NB4 (cell line): Measurements from ENCODE around the gene IFNW1.
"Not testable (repeated sequence)": the region's sequence is repeated elsewhere in the genome, so short reads cannot be mapped to it uniquely, and the experiment has no call there.

ENCODE experiments used
- DNase-seq: peaks from one replicate; pipeline ENCODE4 v3.0.0; 2010; ENCODE audit warnings: low read depth
- H3K4me3 ChIP-seq: one replicate; pipeline ENCODE4 v1.5.1; 2011; ENCODE audit warnings: mild to moderate bottlenecking, low read depth, low read length, moderate library complexity
- MYC ChIP-seq: IDR thresholded peaks from 2 replicates; pipeline ENCODE4 v1.6.1; 2011; ENCODE audit warnings: low read depth, low read length
- POLR2A ChIP-seq: IDR thresholded peaks from 2 replicates; pipeline ENCODE4 v1.6.1; 2011; ENCODE audit warnings: mild to moderate bottlenecking; ENCODE audit not compliant: insufficient read length; ENCODE audit errors: extremely low read depth
- TF ChIP-seq, protein P1 (sequence below): IDR thresholded peaks from one replicate; pipeline ENCODE4 v1.5.1; 2012; ENCODE audit warnings: low read depth, low read length
- TF ChIP-seq, protein P2 (sequence below): IDR thresholded peaks from 2 replicates; pipeline ENCODE4 v1.6.1; 2011; ENCODE audit warnings: low read depth, low read length

The IFNW1 gene

DNA sequence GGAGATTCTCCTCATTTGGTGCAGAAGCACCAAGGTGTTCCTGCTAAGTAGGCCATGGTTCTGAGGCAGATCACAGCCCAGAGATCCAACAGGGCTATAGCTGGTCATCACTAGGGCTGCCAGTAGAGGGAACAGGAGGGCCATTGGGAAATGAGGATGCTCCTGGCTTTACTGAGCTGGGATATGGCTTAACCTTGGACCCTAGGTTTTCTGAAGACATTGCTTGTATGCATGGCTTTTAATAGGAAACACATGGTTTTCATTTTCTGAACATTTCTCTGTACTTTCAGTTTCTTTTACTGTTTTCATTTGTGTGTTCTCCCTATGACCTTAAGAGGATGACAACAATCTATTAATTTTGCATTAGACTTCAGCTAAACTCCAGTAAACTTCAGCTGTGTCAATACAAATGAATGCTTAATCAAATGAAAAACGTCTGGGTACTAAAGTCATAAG, at the start of gene IFNW1:
Gene IFNW1, minus strand, starts transcription at position 406 of the 456 bp plus-strand sequence. Its CDS starts 262 bp downstream, at position 144.
- no peak for TF ChIP-seq MYC
- TF ChIP-seq, protein P1, sequence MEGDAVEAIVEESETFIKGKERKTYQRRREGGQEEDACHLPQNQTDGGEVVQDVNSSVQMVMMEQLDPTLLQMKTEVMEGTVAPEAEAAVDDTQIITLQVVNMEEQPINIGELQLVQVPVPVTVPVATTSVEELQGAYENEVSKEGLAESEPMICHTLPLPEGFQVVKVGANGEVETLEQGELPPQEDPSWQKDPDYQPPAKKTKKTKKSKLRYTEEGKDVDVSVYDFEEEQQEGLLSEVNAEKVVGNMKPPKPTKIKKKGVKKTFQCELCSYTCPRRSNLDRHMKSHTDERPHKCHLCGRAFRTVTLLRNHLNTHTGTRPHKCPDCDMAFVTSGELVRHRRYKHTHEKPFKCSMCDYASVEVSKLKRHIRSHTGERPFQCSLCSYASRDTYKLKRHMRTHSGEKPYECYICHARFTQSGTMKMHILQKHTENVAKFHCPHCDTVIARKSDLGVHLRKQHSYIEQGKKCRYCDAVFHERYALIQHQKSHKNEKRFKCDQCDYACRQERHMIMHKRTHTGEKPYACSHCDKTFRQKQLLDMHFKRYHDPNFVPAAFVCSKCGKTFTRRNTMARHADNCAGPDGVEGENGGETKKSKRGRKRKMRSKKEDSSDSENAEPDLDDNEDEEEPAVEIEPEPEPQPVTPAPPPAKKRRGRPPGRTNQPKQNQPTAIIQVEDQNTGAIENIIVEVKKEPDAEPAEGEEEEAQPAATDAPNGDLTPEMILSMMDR, result peak; percentile 31
- no peak within 1 kb of the TSS for H3K4me3 ChIP-seq
- DNase-seq, result no peak

DNA sequence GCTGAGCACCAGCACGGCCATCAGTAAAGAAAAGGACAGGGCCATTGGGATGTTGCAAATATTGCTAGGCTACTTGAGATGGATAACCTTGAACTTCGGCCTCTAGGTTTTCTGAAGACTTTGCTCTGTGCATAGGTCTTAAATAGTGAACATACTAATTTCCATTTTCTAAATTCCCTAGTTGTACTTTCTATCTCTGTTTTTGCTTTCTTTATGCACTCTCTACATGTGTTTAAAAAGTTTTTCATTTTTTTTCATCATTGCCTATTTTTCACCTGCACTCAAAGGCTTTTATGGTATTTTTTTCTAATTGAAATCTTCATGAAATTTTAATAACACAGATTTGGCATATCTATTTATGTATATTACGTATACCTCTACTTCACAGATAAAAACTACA, 45.9 kb upstream of the IFNW1 start, which contains the start of gene IFNA4:
Gene IFNA4, minus strand, starts transcription at position 101 of the 400 bp plus-strand sequence. Its CDS starts 56 bp downstream, at position 45.
- not testable (repeated sequence) for H3K4me3 ChIP-seq, DNase-seq

DNA sequence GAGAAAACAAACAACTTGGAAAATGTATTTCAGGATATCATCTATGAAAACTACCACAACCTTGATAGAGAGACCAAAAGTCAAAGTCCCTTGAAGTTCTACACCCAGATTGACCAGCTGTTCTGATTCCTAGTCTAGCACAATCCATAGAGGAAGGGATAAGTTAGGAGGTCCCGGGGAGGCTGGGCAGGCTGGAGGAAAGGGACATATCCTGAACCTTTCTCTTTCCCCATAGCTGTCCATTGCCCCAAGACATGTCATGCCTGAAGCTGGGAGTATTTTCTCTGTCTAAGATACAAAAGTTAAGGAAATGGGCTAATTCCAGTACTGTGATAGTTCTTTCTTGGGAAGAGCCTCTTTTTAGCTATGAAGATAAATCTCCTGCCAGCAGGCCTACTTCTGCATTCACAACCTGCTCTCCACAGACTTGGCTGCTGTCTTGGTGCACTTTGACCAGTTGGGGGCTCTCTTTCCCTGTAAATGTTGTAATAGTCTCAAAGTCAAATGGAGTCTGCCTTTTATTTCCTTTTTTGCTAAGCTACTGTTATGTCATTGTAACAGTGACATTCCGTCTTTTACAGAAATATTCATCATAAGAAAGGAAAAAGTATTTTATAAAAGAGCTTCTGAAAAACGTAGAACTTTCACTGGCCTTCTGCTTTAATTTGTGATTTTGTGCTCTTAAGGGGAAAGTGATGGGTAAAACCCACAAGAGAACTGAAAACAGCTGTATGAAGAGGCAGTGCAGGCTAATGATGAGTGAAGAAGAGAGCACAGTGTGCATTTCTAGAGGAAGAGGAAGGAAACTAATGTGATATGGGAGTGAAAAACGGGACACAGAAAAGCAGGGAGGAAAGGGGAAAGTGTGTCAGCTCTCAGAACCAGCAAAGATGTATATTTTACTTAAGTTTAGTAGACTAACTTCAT, 41.4 kb upstream of the IFNW1 start:
- DNase-seq, result peak; percentile 76
- H3K4me3 ChIP-seq, result not testable (repeated sequence)
- TF ChIP-seq, protein P1, result peak; percentile 90

DNA sequence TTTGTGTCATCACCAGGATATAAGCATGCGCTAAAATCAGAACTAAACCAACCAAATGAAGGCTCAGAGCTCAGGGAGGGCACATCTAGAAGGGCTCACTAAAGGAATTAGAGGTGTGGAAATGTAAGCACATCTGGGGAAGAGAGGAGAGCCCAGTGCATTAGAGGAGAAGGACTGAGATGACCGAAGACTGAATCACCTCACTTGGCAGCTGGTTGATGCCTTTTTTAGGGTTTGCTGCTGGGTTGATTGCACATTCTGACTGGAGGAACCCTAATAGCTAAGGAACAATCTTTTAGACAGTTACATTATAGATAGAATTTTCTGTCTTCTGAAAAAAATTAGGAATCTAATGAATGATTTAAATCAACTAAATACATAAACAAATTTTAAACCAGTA, 33.0 kb upstream of the IFNW1 start:
- no peak for DNase-seq
- no peak overlapping the region for H3K4me3 ChIP-seq
- no peak for TF ChIP-seq MYC
- TF ChIP-seq POLR2A, result no peak
- TF ChIP-seq, protein P2, sequence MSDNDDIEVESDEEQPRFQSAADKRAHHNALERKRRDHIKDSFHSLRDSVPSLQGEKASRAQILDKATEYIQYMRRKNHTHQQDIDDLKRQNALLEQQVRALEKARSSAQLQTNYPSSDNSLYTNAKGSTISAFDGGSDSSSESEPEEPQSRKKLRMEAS, result no peak
- TF ChIP-seq, protein P1, result no peak

DNA sequence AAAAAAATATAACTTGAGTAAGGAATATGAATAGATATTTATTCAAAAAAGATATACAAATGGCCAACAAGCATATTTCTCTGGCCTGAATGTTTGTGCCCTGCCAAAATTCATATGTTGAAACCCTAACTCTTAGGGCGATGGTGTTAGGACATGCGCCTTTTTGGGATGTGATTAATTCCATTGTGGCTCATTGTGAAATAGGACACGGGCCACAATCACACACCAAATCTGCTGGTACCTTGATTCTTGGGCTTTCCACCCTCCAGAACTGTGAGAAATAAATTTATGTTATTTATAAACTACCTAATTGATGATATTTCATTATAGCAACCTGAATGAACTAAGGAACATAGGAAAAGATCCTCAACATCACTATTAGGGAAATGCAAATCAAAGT, 30.5 kb upstream of the IFNW1 start:
- H3K4me3 ChIP-seq, result no peak overlapping the region
- DNase-seq, result no peak
- TF ChIP-seq, protein P1, result no peak
- TF ChIP-seq MYC (no peak), POLR2A (no peak)
- TF ChIP-seq, protein P2, result no peak

DNA sequence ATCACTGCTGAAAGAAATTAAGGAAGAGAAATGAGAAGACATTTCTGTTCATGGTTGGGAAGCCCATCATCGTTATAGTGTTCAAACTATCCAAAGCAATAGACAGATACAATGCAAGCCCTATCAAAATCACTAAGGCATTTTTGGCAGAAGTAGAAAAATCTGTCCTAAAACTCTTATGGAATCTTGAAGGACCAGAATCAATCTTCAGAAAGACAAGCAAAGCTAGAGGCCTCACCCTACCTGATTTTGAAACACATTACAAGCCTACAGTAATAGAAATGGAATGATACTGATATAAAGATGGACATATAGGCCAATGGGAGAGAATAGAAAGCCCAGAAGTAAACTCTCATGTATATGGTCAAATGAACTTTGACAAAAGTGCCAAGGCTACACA, 29.7 kb upstream of the IFNW1 start:
- H3K4me3 ChIP-seq, result no peak overlapping the region
- TF ChIP-seq, protein P1, result no peak
- no peak for TF ChIP-seq POLR2A
- TF ChIP-seq, protein P2, result no peak
- TF ChIP-seq MYC, result no peak
- DNase-seq, result no peak

DNA sequence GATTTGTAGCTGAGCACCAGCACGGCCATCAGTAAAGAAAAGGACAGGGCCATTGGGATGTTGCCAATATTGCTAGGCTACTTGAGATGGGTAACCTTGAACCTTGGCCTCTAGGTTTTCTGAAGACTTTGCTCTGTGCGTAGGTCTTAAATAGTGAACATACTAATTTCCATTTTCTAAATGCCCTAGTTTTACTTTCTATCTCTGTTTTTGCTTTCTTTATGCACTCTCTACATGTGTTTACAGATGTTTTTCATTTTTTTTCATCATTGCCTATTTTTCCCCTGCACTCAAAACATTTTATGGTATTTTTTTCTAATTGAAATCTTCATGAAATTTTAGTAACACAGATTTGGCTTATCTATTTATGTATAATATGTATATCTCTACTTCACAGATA, 24.9 kb upstream of the IFNW1 start, which contains the start of gene IFNA21:
Gene IFNA21, minus strand, starts transcription at position 101 of the 400 bp plus-strand sequence. Its CDS starts 48 bp downstream, at position 53.
- H3K4me3 ChIP-seq, DNase-seq: not testable (repeated sequence)
